Measurements from ENCODE around the gene XPR1.

DNA sequence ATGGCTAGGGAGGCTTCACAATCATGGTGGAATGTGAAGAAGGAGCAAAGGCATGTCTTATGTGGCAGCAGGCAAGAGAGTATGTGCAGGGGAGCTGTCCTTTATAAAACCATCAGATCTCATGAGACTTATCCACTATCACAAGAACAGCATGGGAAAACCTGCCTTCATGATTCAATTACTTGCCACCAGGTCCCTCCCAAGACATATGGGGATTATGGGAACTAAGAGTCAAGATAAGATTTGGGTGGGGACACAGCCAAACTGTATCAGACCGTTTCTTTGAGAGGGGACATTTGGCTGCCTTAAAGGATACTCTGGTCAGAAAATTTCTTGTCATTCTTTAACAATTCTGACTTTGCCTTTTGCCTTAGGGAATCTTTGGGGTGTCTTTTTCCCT is 3.2 kb upstream of the XPR1 start:
- no peak for TF ChIP-seq JUND (IDR thresholded peaks at IDR 0.05; ENCODE audit: low read length)
- no peak for TF ChIP-seq EGR1 (IDR thresholded peaks at IDR 0.05; ENCODE audit: borderline replicate concordance, low read depth, low read length)
- TF ChIP-seq, protein P1, sequence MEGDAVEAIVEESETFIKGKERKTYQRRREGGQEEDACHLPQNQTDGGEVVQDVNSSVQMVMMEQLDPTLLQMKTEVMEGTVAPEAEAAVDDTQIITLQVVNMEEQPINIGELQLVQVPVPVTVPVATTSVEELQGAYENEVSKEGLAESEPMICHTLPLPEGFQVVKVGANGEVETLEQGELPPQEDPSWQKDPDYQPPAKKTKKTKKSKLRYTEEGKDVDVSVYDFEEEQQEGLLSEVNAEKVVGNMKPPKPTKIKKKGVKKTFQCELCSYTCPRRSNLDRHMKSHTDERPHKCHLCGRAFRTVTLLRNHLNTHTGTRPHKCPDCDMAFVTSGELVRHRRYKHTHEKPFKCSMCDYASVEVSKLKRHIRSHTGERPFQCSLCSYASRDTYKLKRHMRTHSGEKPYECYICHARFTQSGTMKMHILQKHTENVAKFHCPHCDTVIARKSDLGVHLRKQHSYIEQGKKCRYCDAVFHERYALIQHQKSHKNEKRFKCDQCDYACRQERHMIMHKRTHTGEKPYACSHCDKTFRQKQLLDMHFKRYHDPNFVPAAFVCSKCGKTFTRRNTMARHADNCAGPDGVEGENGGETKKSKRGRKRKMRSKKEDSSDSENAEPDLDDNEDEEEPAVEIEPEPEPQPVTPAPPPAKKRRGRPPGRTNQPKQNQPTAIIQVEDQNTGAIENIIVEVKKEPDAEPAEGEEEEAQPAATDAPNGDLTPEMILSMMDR (IDR thresholded peaks at IDR 0.05; ENCODE audit: control extremely low read depth in 1 of 3, insufficient read depth in 1 of 3, low read depth in 1 of 3, low read length in 3 of 3) = no peak
- TF ChIP-seq CBX8 (IDR thresholded peaks at IDR 0.05; ENCODE audit: borderline replicate concordance, low read depth, low read length) = no peak
- no peak for TF ChIP-seq POLR2A (IDR thresholded peaks at IDR 0.05; ENCODE audit: control extremely low read depth in 1 of 2, low read depth in 2 of 2, low read length in 2 of 2)
- TF ChIP-seq EZH2 (IDR thresholded peaks at IDR 0.05; ENCODE audit: low read depth, low read length, severe bottlenecking) = no peak
- TF ChIP-seq CEBPB (IDR thresholded peaks at IDR 0.05; ENCODE audit: low read depth, low read length) = no peak

All from H1 (cell line).